Measurements from ENCODE around the gene TMOD1.

The TMOD1 gene

GRCh38 chr9:97592126-97592525 lies 90.7 kb downstream of the TMOD1 start:
- no peak overlapping the region for H3K9ac ChIP-seq (ENCODE audit: low read depth, low read length)
- H3K27me3 ChIP-seq (ENCODE audit: insufficient read depth, low read length, poor library complexity) = peaks cover 4% of the 10 kb centered on the region
- no peak overlapping the region for H3K4me3 ChIP-seq (ENCODE audit: low read depth in 1 of 2, low read length in 2 of 2)
- TF ChIP-seq CTCF (IDR thresholded peaks at IDR 0.05; ENCODE audit: borderline replicate concordance, extremely low read depth, low read length, poor library complexity, severe bottlenecking) (no peak), EZH2 (IDR thresholded peaks at IDR 0.05; ENCODE audit: borderline replicate concordance, low read depth, low read length, severe bottlenecking) (no peak)
- H3K9me3 ChIP-seq (ENCODE audit: insufficient read depth, low read length, severe bottlenecking) = no peaks in the 10 kb centered on the region
- no peak for ATAC-seq (ENCODE audit: insufficient read depth, low read depth)
- H2AFZ ChIP-seq (ENCODE audit: low read depth, low read length) = no peak overlapping the region
- H3K36me3 ChIP-seq (ENCODE audit: insufficient read depth, low read length) = no peaks in the 10 kb centered on the region
- no peak for DNase-seq
- H3K79me2 ChIP-seq (ENCODE audit: insufficient read depth, low read length) = no peaks in the 10 kb centered on the region
- H3K4me1 ChIP-seq (ENCODE audit: insufficient read depth, low read length) = no peaks in the 10 kb centered on the region
- H4K20me1 ChIP-seq (ENCODE audit: insufficient read depth, low read length) = no peaks in the 10 kb centered on the region
- no peak overlapping the region for H3K27ac ChIP-seq (ENCODE audit: low read length)
- H3K4me2 ChIP-seq (ENCODE audit: insufficient read depth, low read length) = no peak overlapping the region

GRCh38 chr9:97593960-97594359 lies 92.5 kb downstream of the TMOD1 start:
- H3K4me2 ChIP-seq (ENCODE audit: insufficient read depth, low read length) = no peak overlapping the region
- no peaks in the 10 kb centered on the region for H4K20me1 ChIP-seq (ENCODE audit: insufficient read depth, low read length)
- H2AFZ ChIP-seq (ENCODE audit: low read depth, low read length) = no peak overlapping the region
- H3K9me3 ChIP-seq (ENCODE audit: insufficient read depth, low read length, severe bottlenecking) = no peaks in the 10 kb centered on the region
- DNase-seq = no peak
- no peak overlapping the region for H3K4me3 ChIP-seq (ENCODE audit: low read depth in 1 of 2, low read length in 2 of 2)
- no peak for TF ChIP-seq EZH2 (IDR thresholded peaks at IDR 0.05; ENCODE audit: borderline replicate concordance, low read depth, low read length, severe bottlenecking)
- TF ChIP-seq CTCF (IDR thresholded peaks at IDR 0.05; ENCODE audit: borderline replicate concordance, extremely low read depth, low read length, poor library complexity, severe bottlenecking) = no peak
- no peaks in the 10 kb centered on the region for H3K36me3 ChIP-seq (ENCODE audit: insufficient read depth, low read length)
- no peak overlapping the region for H3K27ac ChIP-seq (ENCODE audit: low read length)
- no peaks in the 10 kb centered on the region for H3K79me2 ChIP-seq (ENCODE audit: insufficient read depth, low read length)
- H3K27me3 ChIP-seq (ENCODE audit: insufficient read depth, low read length, poor library complexity) = peaks cover 4% of the 10 kb centered on the region
- no peak for ATAC-seq (ENCODE audit: insufficient read depth, low read depth)
- no peak overlapping the region for H3K9ac ChIP-seq (ENCODE audit: low read depth, low read length)
- peaks cover 6% of the 10 kb centered on the region; the same call in 1 of the 2 replicates for H3K4me1 ChIP-seq (ENCODE audit: insufficient read depth, low read length)

GRCh38 chr9:97594381-97594921 lies 93.0 kb downstream of the TMOD1 start:
- Histone ChIP-seq H3K4me3 (ENCODE audit: low read depth in 1 of 2, low read length in 2 of 2) (no peak overlapping the region), H3K4me1 (ENCODE audit: insufficient read depth, low read length) (peaks cover 6% of the 10 kb centered on the region; the same call in 1 of the 2 replicates), H2AFZ (ENCODE audit: low read depth, low read length) (no peak overlapping the region), H3K27me3 (ENCODE audit: insufficient read depth, low read length, poor library complexity) (peaks cover 4% of the 10 kb centered on the region), H3K79me2 (ENCODE audit: insufficient read depth, low read length) (no peaks in the 10 kb centered on the region), H3K4me2 (ENCODE audit: insufficient read depth, low read length) (no peak overlapping the region), H4K20me1 (ENCODE audit: insufficient read depth, low read length) (no peaks in the 10 kb centered on the region), H3K36me3 (ENCODE audit: insufficient read depth, low read length) (peaks cover 2% of the 10 kb centered on the region; the same call in 1 of the 2 replicates), H3K9ac (ENCODE audit: low read depth, low read length) (no peak overlapping the region), H3K27ac (ENCODE audit: low read length) (no peak overlapping the region), H3K9me3 (ENCODE audit: insufficient read depth, low read length, severe bottlenecking) (no peaks in the 10 kb centered on the region)
- TF ChIP-seq CTCF (IDR thresholded peaks at IDR 0.05; ENCODE audit: borderline replicate concordance, extremely low read depth, low read length, poor library complexity, severe bottlenecking) (no peak), EZH2 (IDR thresholded peaks at IDR 0.05; ENCODE audit: borderline replicate concordance, low read depth, low read length, severe bottlenecking) (no peak)
- ATAC-seq (ENCODE audit: insufficient read depth, low read depth) = no peak
- DNase-seq = no peak
